Stimulated activated CD4-positive, alpha-beta T cell treated with anti-CD3 and anti-CD28 coated beads, TNF-alpha, amount 100 ng/mL, for 48 hours (primary cell): ENCODE results near the gene TMEM179B.
"Not testable (repeated sequence)": the region's sequence is repeated elsewhere in the genome, so short reads cannot be mapped to it uniquely, and the experiment has no call there.

Source experiments
- DNase-seq, 3 donors: peaks; one replicate each; pipeline ENCODE4 v3.0.0-alpha.2; 2020; ENCODE audit warnings: low read depth in 3 of 3

TMEM179B gene

GRCh38 chr11:62789576-62789975, 2.4 kb downstream of the TMEM179B start:
- no peak for DNase-seq

DNA sequence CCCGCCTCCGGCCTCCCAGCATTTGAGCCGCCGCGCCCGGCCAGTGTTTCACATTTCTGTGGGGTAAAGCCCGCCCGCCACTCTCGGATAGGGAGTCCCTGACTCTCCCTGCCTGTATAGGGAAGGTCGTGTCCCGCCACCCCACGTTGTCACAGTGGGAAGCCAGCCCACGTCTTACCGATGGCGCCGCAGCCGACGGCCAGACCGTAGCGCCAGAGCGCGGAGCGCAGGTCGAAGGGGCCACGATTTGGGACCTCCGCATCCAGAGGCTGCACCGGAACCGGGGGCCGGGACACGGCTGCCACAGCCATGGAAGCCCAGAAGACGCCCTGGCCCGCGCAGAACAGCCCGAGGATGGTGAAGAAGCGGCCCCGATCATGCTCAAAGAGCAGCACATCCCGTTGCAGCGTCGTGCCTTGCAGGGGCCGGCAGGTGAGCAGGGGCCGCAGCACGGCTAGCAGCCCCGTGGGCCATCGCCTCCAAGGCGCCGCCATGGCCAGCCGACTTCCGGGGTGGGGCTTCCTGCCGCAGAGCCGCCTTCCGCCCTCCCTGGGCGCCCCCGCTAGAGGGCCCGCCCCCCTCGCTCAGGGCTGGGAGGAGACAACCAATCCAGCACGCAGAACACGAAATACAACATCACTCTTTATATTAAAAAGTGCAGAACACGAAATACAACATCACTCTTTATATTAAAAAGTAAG, 4.4 kb downstream of the TMEM179B start, which contains the start of gene TMEM223:
Gene TMEM223, minus strand, starts transcription at position 506 of the 701 bp plus-strand sequence. Its CDS starts 12 bp downstream, at position 494.
- DNase-seq, result peak; percentile 75 to 89 (median 79)

GRCh38 chr11:62792202-62792575, 5.0 kb downstream of the TMEM179B start:
- DNase-seq, result no peak

GRCh38 chr11:62794201-62794775, 7.1 kb downstream of the TMEM179B start:
- DNase-seq, result no peak

GRCh38 chr11:62796281-62796680, 9.1 kb downstream of the TMEM179B start:
- DNase-seq, result no peak

GRCh38 chr11:62799486-62799885, 12.3 kb downstream of the TMEM179B start:
- no peak for DNase-seq

DNA sequence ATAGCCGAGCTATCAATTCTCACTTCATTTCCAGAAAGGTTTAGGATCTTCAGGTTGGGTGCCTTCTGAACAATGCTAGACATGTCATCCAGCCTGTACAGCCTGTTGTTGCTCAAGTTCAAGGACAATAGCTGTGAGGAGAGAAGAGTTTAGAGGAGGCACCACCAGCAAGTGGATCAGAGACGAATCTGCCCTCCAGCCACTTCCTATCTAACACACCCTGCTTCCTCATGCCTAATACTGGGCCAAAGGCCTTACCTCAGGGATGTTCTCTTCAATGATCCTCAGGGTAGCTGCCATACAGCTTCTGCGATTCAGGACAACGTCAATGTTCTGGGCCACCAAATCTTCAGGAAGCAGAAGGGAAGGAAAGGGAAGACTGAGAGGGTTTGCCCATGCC, 13.9 kb downstream of the TMEM179B start:
- DNase-seq, result no peak

- no peak for DNase-seq
These were observed 17.3 kb downstream of the TMEM179B start for GRCh38 chr11:62804310-62805075.

DNA sequence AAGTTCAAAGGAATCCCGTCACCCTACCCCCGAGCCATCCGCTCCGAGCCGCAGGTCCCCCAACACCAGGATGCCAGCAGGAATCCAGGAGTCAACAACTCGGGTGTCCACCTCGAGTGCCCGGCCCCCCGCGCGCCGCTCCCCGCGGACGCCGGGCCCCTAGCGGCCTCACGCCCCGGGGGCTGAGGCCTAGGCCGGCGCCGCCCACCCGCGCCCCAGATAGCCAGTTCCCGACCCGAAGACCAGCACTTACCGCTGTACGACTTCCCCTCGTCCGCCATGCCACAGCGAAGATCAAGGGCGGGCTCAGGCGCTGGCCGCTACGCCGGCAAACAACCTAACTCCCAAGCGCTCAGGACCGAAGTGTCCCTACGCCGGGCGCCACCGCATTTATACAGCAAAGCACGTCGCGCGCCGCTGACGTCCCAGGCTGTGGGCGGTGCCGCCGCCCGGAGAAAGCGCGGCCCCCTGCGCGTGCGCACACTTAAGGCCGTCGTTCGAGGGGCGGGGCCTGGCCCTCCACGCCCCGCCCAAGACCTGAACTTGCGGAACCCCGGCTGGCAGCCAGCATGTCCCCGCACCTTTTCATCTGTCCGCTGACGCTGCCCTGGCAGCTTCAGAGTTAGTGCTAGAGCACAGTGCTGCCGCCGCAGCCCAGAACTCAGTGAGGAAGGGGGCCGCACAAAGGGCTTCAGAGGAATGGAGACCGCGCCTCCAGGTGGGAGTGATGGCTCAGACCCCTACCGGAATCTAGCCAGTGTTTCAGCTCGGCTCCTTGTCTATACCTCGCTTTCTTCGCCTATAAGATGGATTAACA, 18.1 kb downstream of the TMEM179B start, which contains the start of gene NXF1:
Gene NXF1, minus strand, starts transcription at position 365 of the 817 bp plus-strand sequence. Its CDS starts 84 bp downstream, at position 281.
- peak; percentile 90 to 96 (median 95) for DNase-seq

GRCh38 chr11:62805961-62806441, 18.8 kb downstream of the TMEM179B start:
- DNase-seq, result no peak

DNA sequence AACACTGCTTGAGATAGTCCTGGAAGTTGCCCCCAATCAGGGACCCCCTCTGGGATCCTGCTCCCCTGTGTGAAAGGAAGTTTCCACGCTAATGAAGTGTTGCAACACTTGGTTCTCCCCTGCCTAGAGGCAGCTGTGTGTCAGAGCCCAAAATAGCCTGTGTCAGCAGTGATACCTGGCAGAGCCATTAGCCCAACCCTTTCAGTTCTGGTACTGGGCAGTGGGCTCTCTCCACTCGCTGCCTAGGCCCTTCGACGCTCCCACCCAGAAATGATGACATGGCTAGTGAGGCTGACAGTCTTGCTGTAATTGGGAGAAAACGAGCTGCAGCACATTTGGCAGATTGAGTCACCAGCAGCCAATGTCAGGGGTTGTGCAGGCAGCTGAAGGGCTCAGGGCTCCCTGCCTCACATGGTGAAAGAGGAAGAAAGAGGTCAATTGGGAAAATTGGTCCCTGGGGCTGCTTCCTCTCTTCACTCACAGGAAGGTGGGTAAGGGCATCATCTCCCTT, 19.5 kb downstream of the TMEM179B start:
- DNase-seq, result no peak

- no peak for DNase-seq
These were observed 23.5 kb downstream of the TMEM179B start for GRCh38 chr11:62810748-62811147.

GRCh38 chr11:62811659-62812058, 24.5 kb downstream of the TMEM179B start:
- DNase-seq, result no peak

DNA sequence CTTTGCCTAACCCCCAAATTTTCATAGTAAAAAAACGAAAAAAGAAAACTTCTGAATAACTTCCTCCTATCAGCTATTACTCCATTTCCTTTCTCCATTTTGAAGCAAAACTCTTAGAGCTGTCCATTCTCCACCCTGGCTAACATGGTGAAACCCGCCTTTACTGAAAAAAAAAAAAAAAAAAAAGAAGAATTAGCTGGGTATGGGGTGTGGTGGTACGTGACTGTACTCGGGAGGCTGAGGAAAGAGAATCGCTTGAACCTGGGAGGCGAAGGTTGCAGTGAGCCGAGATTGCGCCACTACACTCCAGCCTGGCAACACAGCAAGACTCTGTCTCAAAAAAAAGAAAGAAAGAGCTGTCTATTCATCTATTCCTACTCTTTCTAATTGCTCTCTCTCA, 29.4 kb downstream of the TMEM179B start:
- no peak for DNase-seq

- no peak for DNase-seq
These were observed 29.9 kb downstream of the TMEM179B start for GRCh38 chr11:62817129-62817528.

DNA sequence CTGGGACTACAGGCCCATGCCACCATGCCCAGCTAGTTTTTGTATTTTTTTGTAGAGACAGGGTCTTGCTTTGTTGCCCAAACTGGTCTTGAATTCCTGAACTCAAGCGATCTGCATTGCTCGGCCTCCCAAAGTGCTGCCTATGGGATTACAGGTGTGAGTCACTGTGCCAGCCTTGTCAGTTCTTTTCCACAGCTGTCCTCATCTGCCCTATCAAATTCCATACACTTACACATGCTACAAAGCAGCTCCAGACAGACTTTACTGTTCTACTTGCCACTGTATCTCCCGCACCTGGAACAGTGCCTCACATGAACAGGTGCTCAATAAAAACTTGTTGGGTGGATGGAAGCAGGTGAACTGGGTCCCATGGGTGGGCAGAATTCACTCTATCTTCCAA, 36.5 kb downstream of the TMEM179B start:
- DNase-seq, result no peak

GRCh38 chr11:62828130-62828529, 40.9 kb downstream of the TMEM179B start:
- DNase-seq, result not testable (repeated sequence)

DNA sequence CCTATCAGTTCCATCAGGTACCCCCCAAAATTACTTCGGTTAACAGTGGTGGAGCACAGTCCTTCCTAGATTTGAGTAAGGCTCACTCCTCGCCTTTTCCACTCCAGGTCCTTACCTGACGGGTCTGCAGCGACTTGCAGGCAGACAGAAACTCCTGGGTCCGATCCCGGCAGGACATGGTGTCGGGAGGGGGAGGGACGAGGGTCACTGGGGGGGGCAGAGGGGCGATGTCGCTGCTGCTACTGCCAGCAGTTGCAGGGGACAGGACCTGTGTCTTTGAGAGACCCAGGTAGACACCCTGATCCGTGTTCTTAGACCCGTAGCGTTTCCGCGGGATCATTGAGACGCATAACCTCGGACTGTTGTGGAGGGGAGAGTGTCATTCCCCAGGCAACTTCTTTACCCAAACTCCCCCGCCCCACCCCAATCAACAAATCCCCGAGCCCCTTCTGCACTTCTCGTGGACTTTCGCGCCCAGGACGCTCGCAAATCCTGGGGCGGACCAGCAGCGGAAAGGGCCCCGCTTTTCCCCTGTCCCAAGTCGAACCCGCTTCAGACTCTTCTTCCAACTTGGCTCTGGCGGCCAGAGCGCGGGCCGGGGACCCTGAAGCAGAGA, 43.8 kb downstream of the TMEM179B start:
- no peak for DNase-seq

GRCh38 chr11:62831520-62832335, 44.5 kb downstream of the TMEM179B start, which contains the start of gene STX5:
TSS of gene STX5 (minus strand) at chr11:62832051. CDS start at chr11:62831243, 808 bp downstream.
- DNase-seq, result peak; percentile 99 to 100 (median 99)
